Measurements from ENCODE around the gene NOL6. TPM values are rescaled to one million over a fixed set of nuclear protein-coding genes. Genes with fewer than 3 reads are reported as not detected.

Gene NOL6
- total and polyA plus RNA-seq, 2 of the 13 experiments (the other 11 are each of a cell fraction or from before 2014, with no cell fraction given), result 17.0 to 30.2 TPM

DNA sequence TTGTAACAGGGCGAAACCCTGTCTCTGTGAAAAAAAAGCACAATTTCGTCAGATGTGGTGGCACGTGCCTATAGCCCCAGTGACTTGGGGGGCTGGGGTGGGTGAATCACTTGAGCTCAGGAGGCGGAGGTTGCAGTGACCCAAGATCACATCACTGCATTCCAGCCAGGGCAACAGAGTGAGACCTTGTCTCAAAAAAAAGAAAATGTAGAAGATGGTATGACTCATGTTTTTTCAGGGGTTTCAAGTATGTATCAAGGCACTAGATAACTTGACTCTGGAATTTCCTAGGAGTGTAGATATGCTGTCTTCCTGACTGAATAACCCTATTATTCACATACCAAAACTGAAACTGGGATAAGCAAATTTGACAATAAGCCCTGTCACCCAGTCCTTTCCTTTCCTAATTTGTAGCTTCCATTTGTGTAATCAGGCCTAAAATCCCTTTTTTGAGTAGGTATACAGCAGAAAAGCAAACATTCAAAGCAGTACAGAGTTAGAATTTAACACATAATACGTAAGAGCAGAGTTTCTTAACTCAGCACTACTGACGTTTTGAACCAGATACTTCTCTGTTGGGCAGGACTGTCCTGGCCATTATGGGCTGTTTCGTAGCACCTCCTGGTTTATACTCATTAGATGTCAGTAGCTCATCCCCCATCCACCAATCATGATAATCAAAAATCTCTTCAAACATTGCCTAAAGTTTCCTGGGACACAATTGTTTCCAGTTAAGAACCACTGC is 33.1 kb upstream of the NOL6 start:
- WGBS (ENCODE audit: low lambda C conversion rate), result 19% methylated on average over 7 of the region's 7 CpGs
- Histone ChIP-seq H3K27ac (ENCODE audit: extremely low read length, insufficient read depth, low read length) (no peak overlapping the region), H3K9me3 (ENCODE audit: low read length) (no peaks in the 10 kb centered on the region), H3K4me2 (ENCODE audit: low read depth, low read length) (peak overlapping the region; percentile 36; the same call in 1 of the 2 replicates), H3K79me2 (ENCODE audit: insufficient read depth, low read length) (no peaks in the 10 kb centered on the region), H3K9ac (ENCODE audit: insufficient read depth, low read depth, low read length) (no peak overlapping the region), H3K4me3 (replicated peaks in 1 of 3; ENCODE audit: insufficient read depth in 1 of 3, low read depth in 2 of 3, low read length in 3 of 3) (no peak overlapping the region), H3K4me1 (ENCODE audit: insufficient read depth, low read length) (peaks cover 11% of the 10 kb centered on the region), H2AFZ (ENCODE audit: low read length) (peak overlapping the region; percentile 52), H4K20me1 (ENCODE audit: insufficient read depth, low read length) (no peaks in the 10 kb centered on the region), H3K27me3 (ENCODE audit: control insufficient read depth in 1 of 2, insufficient read depth in 2 of 2, low read length in 2 of 2) (no peaks in the 10 kb centered on the region; a peak in 1 of 5 replicates), H3K36me3 (replicated peaks in 1 of 2; ENCODE audit: control insufficient read depth in 1 of 2, insufficient read depth in 2 of 2, low read length in 2 of 2) (no peaks in the 10 kb centered on the region)
- intact Hi-C loops (cut with micrococcal nuclease; ENCODE audit: unreplicated experiment), result no loop called here
- ATAC-seq, result no peak
- ChIA-PET CTCF (ENCODE audit: low intra/inter-chr PET ratio, low total read pairs) (no interaction called here), POLR2A (no interaction called here)
- peak; percentile 31 for DNase-seq (ENCODE audit: low spot score)
- in situ Hi-C loops (cut with HindIII; ENCODE audit: extremely low pct_ligation_motif_present, low pct_unique_long_range_greater_than_20kb), result no loop called here
- FAIRE-seq, result no peak
- BruUV-seq (replicated peaks), result no TSS peak
- TF ChIP-seq ZNF556 (CRISPR knock-in tag; IDR thresholded peaks at IDR 0.05; ENCODE audit: borderline replicate concordance) (no peak), SMYD3 (CRISPR knock-in tag; IDR thresholded peaks at IDR 0.05) (no peak), PRPF4 (IDR thresholded peaks at IDR 0.05; ENCODE audit: low read depth, low read length, poor library complexity, severe bottlenecking) (no peak), ZNF737 (CRISPR knock-in tag; IDR thresholded peaks at IDR 0.05; ENCODE audit: borderline replicate concordance) (no peak), ZNF724P (CRISPR knock-in tag; IDR thresholded peaks at IDR 0.05; ENCODE audit: borderline replicate concordance) (no peak), MTF1 (CRISPR knock-in tag; IDR thresholded peaks at IDR 0.05) (no peak), FOXC1 (CRISPR knock-in tag; IDR thresholded peaks at IDR 0.05; ENCODE audit: borderline replicate concordance) (no peak), BHLHE40 (IDR thresholded peaks at IDR 0.05; ENCODE audit: low read length) (peak; percentile 58; the same call in 1 of the 2 replicates), FOSL2 (CRISPR knock-in tag; IDR thresholded peaks at IDR 0.05) (peak; percentile 50; the same call in 1 of the 2 replicates)
- TF ChIP-seq, protein P1, sequence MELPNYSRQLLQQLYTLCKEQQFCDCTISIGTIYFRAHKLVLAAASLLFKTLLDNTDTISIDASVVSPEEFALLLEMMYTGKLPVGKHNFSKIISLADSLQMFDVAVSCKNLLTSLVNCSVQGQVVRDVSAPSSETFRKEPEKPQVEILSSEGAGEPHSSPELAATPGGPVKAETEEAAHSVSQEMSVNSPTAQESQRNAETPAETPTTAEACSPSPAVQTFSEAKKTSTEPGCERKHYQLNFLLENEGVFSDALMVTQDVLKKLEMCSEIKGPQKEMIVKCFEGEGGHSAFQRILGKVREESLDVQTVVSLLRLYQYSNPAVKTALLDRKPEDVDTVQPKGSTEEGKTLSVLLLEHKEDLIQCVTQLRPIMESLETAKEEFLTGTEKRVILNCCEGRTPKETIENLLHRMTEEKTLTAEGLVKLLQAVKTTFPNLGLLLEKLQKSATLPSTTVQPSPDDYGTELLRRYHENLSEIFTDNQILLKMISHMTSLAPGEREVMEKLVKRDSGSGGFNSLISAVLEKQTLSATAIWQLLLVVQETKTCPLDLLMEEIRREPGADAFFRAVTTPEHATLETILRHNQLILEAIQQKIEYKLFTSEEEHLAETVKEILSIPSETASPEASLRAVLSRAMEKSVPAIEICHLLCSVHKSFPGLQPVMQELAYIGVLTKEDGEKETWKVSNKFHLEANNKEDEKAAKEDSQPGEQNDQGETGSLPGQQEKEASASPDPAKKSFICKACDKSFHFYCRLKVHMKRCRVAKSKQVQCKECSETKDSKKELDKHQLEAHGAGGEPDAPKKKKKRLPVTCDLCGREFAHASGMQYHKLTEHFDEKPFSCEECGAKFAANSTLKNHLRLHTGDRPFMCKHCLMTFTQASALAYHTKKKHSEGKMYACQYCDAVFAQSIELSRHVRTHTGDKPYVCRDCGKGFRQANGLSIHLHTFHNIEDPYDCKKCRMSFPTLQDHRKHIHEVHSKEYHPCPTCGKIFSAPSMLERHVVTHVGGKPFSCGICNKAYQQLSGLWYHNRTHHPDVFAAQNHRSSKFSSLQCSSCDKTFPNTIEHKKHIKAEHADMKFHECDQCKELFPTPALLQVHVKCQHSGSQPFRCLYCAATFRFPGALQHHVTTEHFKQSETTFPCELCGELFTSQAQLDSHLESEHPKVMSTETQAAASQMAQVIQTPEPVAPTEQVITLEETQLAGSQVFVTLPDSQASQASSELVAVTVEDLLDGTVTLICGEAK (IDR thresholded peaks at IDR 0.05), result no peak
- TF ChIP-seq, protein P1 (CRISPR knock-in tag; IDR thresholded peaks at IDR 0.05), result no peak
- TF ChIP-seq, protein P2, sequence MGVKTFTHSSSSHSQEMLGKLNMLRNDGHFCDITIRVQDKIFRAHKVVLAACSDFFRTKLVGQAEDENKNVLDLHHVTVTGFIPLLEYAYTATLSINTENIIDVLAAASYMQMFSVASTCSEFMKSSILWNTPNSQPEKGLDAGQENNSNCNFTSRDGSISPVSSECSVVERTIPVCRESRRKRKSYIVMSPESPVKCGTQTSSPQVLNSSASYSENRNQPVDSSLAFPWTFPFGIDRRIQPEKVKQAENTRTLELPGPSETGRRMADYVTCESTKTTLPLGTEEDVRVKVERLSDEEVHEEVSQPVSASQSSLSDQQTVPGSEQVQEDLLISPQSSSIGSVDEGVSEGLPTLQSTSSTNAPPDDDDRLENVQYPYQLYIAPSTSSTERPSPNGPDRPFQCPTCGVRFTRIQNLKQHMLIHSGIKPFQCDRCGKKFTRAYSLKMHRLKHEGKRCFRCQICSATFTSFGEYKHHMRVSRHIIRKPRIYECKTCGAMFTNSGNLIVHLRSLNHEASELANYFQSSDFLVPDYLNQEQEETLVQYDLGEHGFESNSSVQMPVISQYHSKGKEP (CRISPR knock-in tag; IDR thresholded peaks at IDR 0.05), result no peak
- TF ChIP-seq, protein P3, sequence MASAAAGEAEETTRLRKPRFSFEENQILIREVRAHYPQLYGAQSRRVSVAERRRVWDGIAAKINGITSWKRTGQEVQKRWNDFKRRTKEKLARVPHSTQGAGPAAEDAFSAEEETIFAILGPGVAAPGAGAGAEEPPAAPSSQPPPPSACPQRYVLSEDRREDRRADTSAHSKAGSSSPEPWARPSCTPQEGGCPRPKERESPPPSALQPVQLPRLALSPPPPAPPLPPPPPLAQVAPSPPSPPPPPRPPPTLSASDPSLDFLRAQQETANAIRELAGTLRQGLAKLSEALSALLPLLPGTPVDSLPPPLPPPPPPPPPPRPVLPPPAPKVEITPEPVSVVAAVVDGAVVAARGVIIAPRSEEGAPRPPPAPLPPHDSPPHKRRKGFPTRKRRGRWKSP (CRISPR knock-in tag; IDR thresholded peaks at IDR 0.05), result no peak

All from HepG2 (cell line).